ENCODE data around the gene OSBPL6. TPM values are rescaled to one million over a fixed set of nuclear protein-coding genes. Genes with fewer than 3 reads are reported as not detected.

OSBPL6 gene
- total and polyA plus RNA-seq, 2 donors (not counting 1 experiment from before 2014, with no cell fraction given) = 0.06 TPM; not detected in 1

DNA sequence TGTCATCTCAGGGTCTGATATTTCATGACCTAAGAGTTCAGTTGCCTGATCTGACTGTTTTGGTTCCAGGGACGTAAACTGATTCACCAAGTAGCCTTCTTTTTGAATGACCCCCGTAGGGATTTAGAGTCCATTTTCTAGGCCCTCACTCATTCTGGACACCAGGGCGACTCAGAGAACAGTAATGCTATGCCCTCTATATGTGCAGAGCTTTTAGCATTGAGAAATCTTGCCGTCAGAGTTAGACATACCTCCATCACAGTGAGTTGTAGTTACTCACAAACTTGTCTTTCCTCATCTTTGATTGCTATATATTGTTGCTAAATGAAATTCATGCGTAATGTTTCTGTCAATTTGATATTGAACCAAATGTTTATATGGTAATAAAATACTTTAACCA lies 92.3 kb downstream of the OSBPL6 start:
- H3K27ac Mint-ChIP-seq = no peak overlapping the region
- no peaks in the 10 kb centered on the region for H3K79me2 ChIP-seq (ENCODE audit: control insufficient read depth, insufficient read depth, low read length)

DNA sequence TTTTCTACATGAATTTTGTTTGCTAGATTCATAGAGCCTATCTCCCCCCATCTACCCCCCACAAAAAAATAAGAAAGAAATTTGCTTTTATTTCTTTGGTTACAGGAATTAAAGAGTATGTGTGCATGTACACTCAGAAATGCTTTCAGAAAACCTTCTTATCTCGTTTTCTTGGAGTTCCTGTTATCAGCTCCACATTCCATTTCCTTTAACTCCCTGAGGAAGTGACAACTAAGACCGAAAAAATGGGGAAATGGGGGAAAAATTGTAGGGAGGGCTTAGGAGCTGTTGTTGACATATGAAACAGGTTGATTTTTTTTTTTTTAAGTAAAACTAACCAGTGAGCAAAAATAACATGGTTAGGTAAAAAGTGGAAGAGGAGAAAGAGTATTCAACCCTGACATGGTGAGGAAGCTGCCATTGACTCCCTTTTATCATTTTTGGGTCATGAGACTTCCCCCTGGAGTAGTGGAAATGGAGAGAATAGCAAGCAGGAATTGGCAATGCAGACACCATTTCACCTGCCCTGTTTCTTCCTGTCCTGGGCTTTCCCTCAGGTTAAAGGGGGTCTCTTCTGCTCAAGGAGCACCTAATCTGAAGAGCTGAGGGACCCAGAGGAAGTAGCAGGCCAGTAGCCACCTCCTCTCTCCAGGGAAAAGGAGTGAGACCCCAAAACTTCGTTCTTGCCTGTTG lies 93.5 kb downstream of the OSBPL6 start:
- no peak overlapping the region for H3K4me2 ChIP-seq (replicated peaks; ENCODE audit: low read depth, low read length, poor library complexity, severe bottlenecking)
- no peaks in the 10 kb centered on the region for H3K9me3 ChIP-seq (ENCODE audit: control extremely low read depth in 1 of 3, control insufficient read depth in 2 of 3, insufficient read depth in 1 of 3, low read length in 2 of 3)
- no peak overlapping the region for H3K9ac ChIP-seq (ENCODE audit: low read length)
- ATAC-seq (ENCODE audit: low read depth) (no peak), DNase-seq (no peak)
- Mint-ChIP-seq H3K27ac (no peak overlapping the region), H3K4me3 (no peak overlapping the region), H3K4me1 (no peaks in the 10 kb centered on the region), H3K27me3 (peaks cover 13% of the 10 kb centered on the region), H3K9me3 (ENCODE audit: insufficient read depth) (peaks cover 2% of the 10 kb centered on the region)
- WGBS (ENCODE audit: insufficient coverage) = 67% methylated on average over 1 of the region's 3 CpGs
- H3K27me3 ChIP-seq (replicated peaks in 1 of 4; ENCODE audit: control extremely low read depth in 1 of 4, control insufficient read depth in 3 of 4, insufficient read depth in 4 of 4, low read length in 3 of 4) = peaks cover 0 to under 1% (median 0%) of the 10 kb centered on the region in 4 experiments
- H3K27ac ChIP-seq (ENCODE audit: low read length in 2 of 2) = no peak overlapping the region
- H4K20me1 ChIP-seq (ENCODE audit: control insufficient read depth, insufficient read depth, low read length, poor library complexity, severe bottlenecking) = no peaks in the 10 kb centered on the region
- H2AFZ ChIP-seq (ENCODE audit: insufficient read depth, low read depth, low read length, poor library complexity, severe bottlenecking) = no peak overlapping the region
- no peaks in the 10 kb centered on the region for H3K79me2 ChIP-seq (ENCODE audit: control insufficient read depth, insufficient read depth, low read length)
- no peaks in the 10 kb centered on the region for H3K36me3 ChIP-seq (replicated peaks in 1 of 2; ENCODE audit: control extremely low read depth in 1 of 2, control insufficient read depth in 1 of 2, extremely low read depth in 1 of 2, insufficient read depth in 2 of 2, low read length in 1 of 2)
- no peak for TF ChIP-seq EZH2 (IDR thresholded peaks at IDR 0.05; ENCODE audit: borderline replicate concordance, insufficient read depth, low read depth, low read length, poor library complexity, severe bottlenecking)
- H3K4me1 ChIP-seq (ENCODE audit: control insufficient read depth in 2 of 2, insufficient read depth in 2 of 2, low read length in 2 of 2) = no peaks in the 10 kb centered on the region
- no peak overlapping the region for H3K4me3 ChIP-seq (ENCODE audit: control extremely low read depth in 1 of 5, extremely low read depth in 1 of 5, insufficient read depth in 1 of 5, low read depth in 2 of 5, low read length in 4 of 5)
- ChIA-PET POLR2A (no interaction called here), CTCF (no interaction called here)
- intact Hi-C loops (cut with micrococcal nuclease) = no loop called here

More for the DNA sequence above, 92.3 kb downstream of the OSBPL6 start:
- Histone ChIP-seq H2AFZ (ENCODE audit: insufficient read depth, low read depth, low read length, poor library complexity, severe bottlenecking) (no peak overlapping the region), H3K4me2 (replicated peaks; ENCODE audit: low read depth, low read length, poor library complexity, severe bottlenecking) (no peak overlapping the region), H3K36me3 (replicated peaks in 1 of 2; ENCODE audit: control extremely low read depth in 1 of 2, control insufficient read depth in 1 of 2, extremely low read depth in 1 of 2, insufficient read depth in 2 of 2, low read length in 1 of 2) (no peaks in the 10 kb centered on the region), H3K4me1 (ENCODE audit: control insufficient read depth in 2 of 2, insufficient read depth in 2 of 2, low read length in 2 of 2) (no peaks in the 10 kb centered on the region), H3K4me3 (ENCODE audit: control extremely low read depth in 1 of 5, extremely low read depth in 1 of 5, insufficient read depth in 1 of 5, low read depth in 2 of 5, low read length in 4 of 5) (no peak overlapping the region), H3K9ac (ENCODE audit: low read length) (no peak overlapping the region), H3K27ac (ENCODE audit: low read length in 2 of 2) (no peak overlapping the region), H3K27me3 (replicated peaks in 1 of 4; ENCODE audit: control extremely low read depth in 1 of 4, control insufficient read depth in 3 of 4, insufficient read depth in 4 of 4, low read length in 3 of 4) (no peaks in the 10 kb centered on the region), H4K20me1 (ENCODE audit: control insufficient read depth, insufficient read depth, low read length, poor library complexity, severe bottlenecking) (no peaks in the 10 kb centered on the region), H3K9me3 (ENCODE audit: control extremely low read depth in 1 of 3, control insufficient read depth in 2 of 3, insufficient read depth in 1 of 3, low read length in 2 of 3) (no peaks in the 10 kb centered on the region)
- peaks cover 2% of the 10 kb centered on the region for H3K9me3 Mint-ChIP-seq (ENCODE audit: insufficient read depth)
- ChIA-PET POLR2A (no interaction called here), CTCF (no interaction called here)
- ATAC-seq (ENCODE audit: low read depth) = no peak
- H3K4me3 Mint-ChIP-seq = no peak overlapping the region
- H3K4me1 Mint-ChIP-seq = no peaks in the 10 kb centered on the region
- no peak for DNase-seq
- 76% methylated on average over 3 of the region's 5 CpGs for WGBS (ENCODE audit: insufficient coverage)
- TF ChIP-seq, protein P1, sequence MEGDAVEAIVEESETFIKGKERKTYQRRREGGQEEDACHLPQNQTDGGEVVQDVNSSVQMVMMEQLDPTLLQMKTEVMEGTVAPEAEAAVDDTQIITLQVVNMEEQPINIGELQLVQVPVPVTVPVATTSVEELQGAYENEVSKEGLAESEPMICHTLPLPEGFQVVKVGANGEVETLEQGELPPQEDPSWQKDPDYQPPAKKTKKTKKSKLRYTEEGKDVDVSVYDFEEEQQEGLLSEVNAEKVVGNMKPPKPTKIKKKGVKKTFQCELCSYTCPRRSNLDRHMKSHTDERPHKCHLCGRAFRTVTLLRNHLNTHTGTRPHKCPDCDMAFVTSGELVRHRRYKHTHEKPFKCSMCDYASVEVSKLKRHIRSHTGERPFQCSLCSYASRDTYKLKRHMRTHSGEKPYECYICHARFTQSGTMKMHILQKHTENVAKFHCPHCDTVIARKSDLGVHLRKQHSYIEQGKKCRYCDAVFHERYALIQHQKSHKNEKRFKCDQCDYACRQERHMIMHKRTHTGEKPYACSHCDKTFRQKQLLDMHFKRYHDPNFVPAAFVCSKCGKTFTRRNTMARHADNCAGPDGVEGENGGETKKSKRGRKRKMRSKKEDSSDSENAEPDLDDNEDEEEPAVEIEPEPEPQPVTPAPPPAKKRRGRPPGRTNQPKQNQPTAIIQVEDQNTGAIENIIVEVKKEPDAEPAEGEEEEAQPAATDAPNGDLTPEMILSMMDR (IDR thresholded peaks at IDR 0.05) = no peak
- TF ChIP-seq EZH2 (IDR thresholded peaks at IDR 0.05; ENCODE audit: borderline replicate concordance, insufficient read depth, low read depth, low read length, poor library complexity, severe bottlenecking) = no peak
- intact Hi-C loops (cut with micrococcal nuclease) = no loop called here
- peaks cover 15% of the 10 kb centered on the region for H3K27me3 Mint-ChIP-seq
